ENCODE results near the gene MMP7. TPM values are rescaled to one million over a fixed set of nuclear protein-coding genes. Genes with fewer than 3 reads are reported as not detected.

MMP7 gene
- polyA plus RNA-seq, 2 of the 4 experiments (the other 2 are of a cell fraction) = 8.9 to 54.8 TPM

DNA sequence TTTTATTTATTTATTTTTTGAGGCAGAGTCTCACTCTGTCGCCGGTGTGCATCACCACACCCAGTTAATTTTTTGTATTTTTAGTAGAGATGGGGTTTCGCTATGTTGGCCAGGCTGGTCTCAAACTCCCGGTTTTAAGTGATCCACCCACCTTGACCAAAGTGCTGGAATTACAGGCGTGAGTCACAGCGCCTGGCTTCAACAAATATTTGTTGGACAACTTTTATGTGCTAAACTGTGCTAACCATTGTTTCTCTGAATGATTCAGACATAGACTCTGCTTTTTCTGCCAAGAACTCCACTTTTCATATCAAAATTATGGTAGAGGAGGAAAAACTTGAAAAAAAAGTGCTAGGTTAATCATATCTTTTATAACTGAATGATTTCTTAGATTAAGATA lies 36.3 kb downstream of the MMP7 start (continued):
- TF ChIP-seq PHF8 (IDR thresholded peaks at IDR 0.05; ENCODE audit: borderline replicate concordance, low read depth) (no peak), RFX5 (IDR thresholded peaks at IDR 0.05) (no peak), GATA3 (IDR thresholded peaks at IDR 0.05; ENCODE audit: borderline replicate concordance) (peak; percentile 61; the same call in 1 of the 2 replicates), ESRRA (IDR thresholded peaks at IDR 0.05; ENCODE audit: borderline replicate concordance, low read length) (no peak), HOXA7 (CRISPR knock-in tag; IDR thresholded peaks at IDR 0.05) (no peak), NPAS2 (CRISPR knock-in tag; IDR thresholded peaks at IDR 0.05; ENCODE audit: borderline replicate concordance) (no peak), CBX8 (IDR thresholded peaks at IDR 0.05) (no peak), FOSL2 (IDR thresholded peaks at IDR 0.05) (peak; percentile 53; the same call in 1 of the 2 replicates), FOSL2 (CRISPR knock-in tag; IDR thresholded peaks at IDR 0.05) (peak; percentile 91), BHLHE40 (IDR thresholded peaks at IDR 0.05; ENCODE audit: low read depth, low read length) (no peak)
- TF ChIP-seq, protein P1, sequence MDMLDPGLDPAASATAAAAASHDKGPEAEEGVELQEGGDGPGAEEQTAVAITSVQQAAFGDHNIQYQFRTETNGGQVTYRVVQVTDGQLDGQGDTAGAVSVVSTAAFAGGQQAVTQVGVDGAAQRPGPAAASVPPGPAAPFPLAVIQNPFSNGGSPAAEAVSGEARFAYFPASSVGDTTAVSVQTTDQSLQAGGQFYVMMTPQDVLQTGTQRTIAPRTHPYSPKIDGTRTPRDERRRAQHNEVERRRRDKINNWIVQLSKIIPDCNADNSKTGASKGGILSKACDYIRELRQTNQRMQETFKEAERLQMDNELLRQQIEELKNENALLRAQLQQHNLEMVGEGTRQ (IDR thresholded peaks at IDR 0.05) = no peak
- TF ChIP-seq, protein P2, sequence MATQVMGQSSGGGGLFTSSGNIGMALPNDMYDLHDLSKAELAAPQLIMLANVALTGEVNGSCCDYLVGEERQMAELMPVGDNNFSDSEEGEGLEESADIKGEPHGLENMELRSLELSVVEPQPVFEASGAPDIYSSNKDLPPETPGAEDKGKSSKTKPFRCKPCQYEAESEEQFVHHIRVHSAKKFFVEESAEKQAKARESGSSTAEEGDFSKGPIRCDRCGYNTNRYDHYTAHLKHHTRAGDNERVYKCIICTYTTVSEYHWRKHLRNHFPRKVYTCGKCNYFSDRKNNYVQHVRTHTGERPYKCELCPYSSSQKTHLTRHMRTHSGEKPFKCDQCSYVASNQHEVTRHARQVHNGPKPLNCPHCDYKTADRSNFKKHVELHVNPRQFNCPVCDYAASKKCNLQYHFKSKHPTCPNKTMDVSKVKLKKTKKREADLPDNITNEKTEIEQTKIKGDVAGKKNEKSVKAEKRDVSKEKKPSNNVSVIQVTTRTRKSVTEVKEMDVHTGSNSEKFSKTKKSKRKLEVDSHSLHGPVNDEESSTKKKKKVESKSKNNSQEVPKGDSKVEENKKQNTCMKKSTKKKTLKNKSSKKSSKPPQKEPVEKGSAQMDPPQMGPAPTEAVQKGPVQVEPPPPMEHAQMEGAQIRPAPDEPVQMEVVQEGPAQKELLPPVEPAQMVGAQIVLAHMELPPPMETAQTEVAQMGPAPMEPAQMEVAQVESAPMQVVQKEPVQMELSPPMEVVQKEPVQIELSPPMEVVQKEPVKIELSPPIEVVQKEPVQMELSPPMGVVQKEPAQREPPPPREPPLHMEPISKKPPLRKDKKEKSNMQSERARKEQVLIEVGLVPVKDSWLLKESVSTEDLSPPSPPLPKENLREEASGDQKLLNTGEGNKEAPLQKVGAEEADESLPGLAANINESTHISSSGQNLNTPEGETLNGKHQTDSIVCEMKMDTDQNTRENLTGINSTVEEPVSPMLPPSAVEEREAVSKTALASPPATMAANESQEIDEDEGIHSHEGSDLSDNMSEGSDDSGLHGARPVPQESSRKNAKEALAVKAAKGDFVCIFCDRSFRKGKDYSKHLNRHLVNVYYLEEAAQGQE (IDR thresholded peaks at IDR 0.05) = no peak
- TF ChIP-seq, protein P3, sequence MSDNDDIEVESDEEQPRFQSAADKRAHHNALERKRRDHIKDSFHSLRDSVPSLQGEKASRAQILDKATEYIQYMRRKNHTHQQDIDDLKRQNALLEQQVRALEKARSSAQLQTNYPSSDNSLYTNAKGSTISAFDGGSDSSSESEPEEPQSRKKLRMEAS (IDR thresholded peaks at IDR 0.05) = 0 out of 2 replicates have a peak, but pooled peaks have one; percentile 22

DNA sequence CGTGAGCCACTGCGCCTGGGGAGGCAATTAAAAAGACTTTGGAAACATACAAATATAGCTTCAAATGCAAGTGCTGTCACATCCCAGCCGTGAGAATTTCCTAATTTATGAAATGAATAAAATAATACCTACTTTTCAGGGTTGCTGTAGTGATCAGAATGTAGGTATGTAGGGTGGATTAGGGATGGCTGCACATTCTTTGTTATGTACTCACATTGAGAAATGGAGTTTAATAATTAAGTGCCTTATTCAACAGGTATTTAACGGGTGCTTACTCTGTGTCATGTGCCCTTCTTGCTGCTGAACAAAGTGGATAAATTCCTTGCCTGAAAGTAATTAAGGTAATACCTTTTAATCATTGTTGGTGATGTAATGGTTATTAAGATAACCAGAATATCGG lies 37.0 kb downstream of the MMP7 start:
- H3K4me2 ChIP-seq = peak overlapping the region; percentile 75
- POLR2A ChIA-PET = interaction anchor here (0.9 kb wide), 1 partner anchor 42 kb away, joined by 4 read pairs; no protein-coding TSS in a partner anchor
- no peak for TF ChIP-seq RARB (CRISPR knock-in tag; IDR thresholded peaks at IDR 0.05)
- TF ChIP-seq FOSB (CRISPR knock-in tag; IDR thresholded peaks at IDR 0.05) = no peak
- TF ChIP-seq POLR2A (IDR thresholded peaks at IDR 0.05; ENCODE audit: low read length) = no peak
- no peak for TF ChIP-seq ZFP36 (IDR thresholded peaks at IDR 0.05; ENCODE audit: borderline replicate concordance, partially characterized antibody)
- TF ChIP-seq, protein P4, sequence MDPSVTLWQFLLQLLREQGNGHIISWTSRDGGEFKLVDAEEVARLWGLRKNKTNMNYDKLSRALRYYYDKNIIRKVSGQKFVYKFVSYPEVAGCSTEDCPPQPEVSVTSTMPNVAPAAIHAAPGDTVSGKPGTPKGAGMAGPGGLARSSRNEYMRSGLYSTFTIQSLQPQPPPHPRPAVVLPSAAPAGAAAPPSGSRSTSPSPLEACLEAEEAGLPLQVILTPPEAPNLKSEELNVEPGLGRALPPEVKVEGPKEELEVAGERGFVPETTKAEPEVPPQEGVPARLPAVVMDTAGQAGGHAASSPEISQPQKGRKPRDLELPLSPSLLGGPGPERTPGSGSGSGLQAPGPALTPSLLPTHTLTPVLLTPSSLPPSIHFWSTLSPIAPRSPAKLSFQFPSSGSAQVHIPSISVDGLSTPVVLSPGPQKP (IDR thresholded peaks at IDR 0.05; ENCODE audit: low read depth, low read length) = no peak
- no peak for TF ChIP-seq NFE2L2 (conservative IDR thresholded peaks at IDR 0.05; ENCODE audit: low read length)
- TF ChIP-seq RAD21 (conservative IDR thresholded peaks at IDR 0.05 in 1 of 2, IDR thresholded peaks at IDR 0.05 in 1 of 2) = no peak
- TF ChIP-seq CHD4 (IDR thresholded peaks at IDR 0.05; ENCODE audit: borderline replicate concordance) = no peak
- no peak for TF ChIP-seq CBX8 (IDR thresholded peaks at IDR 0.05)
- TF ChIP-seq HOXB5 (CRISPR knock-in tag; IDR thresholded peaks at IDR 0.05) = no peak
- TF ChIP-seq JUNB (IDR thresholded peaks at IDR 0.05) = no peak
- TF ChIP-seq BHLHE40 (IDR thresholded peaks at IDR 0.05; ENCODE audit: low read depth, low read length) = no peak
- TF ChIP-seq, protein P5, sequence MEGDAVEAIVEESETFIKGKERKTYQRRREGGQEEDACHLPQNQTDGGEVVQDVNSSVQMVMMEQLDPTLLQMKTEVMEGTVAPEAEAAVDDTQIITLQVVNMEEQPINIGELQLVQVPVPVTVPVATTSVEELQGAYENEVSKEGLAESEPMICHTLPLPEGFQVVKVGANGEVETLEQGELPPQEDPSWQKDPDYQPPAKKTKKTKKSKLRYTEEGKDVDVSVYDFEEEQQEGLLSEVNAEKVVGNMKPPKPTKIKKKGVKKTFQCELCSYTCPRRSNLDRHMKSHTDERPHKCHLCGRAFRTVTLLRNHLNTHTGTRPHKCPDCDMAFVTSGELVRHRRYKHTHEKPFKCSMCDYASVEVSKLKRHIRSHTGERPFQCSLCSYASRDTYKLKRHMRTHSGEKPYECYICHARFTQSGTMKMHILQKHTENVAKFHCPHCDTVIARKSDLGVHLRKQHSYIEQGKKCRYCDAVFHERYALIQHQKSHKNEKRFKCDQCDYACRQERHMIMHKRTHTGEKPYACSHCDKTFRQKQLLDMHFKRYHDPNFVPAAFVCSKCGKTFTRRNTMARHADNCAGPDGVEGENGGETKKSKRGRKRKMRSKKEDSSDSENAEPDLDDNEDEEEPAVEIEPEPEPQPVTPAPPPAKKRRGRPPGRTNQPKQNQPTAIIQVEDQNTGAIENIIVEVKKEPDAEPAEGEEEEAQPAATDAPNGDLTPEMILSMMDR (IDR thresholded peaks at IDR 0.05) = no peak
- TF ChIP-seq FOSL2 (IDR thresholded peaks at IDR 0.05) = no peak
- no peak for TF ChIP-seq FOSL2 (CRISPR knock-in tag; IDR thresholded peaks at IDR 0.05)
- no peak for TF ChIP-seq GATA3 (IDR thresholded peaks at IDR 0.05; ENCODE audit: borderline replicate concordance)
- TF ChIP-seq SMC3 (IDR thresholded peaks at IDR 0.05) = no peak
- no peak for TF ChIP-seq RCOR1 (IDR thresholded peaks at IDR 0.05; ENCODE audit: low read depth, low read length)
- DNase-seq (ENCODE audit: low read depth in 1 of 2, low spot score in 1 of 2) (no peak), FAIRE-seq (no peak), ATAC-seq (0 out of 6 replicates have a peak, but pooled peaks of 1 of the 2 experiments have one; percentile 12)
- H3K9me3 ChIP-seq = no peaks in the 10 kb centered on the region
- CTCF ChIA-PET = interaction anchor here (0.6 to 1.5 kb wide), 2 partner anchors 119 to 126 kb away, joined by 3 to 7 read pairs; no protein-coding TSS in a partner anchor
- 34% methylated on average over 5 of the region's 5 CpGs for WGBS (ENCODE audit: missing lambda C conversion rate)
- peaks cover 48% of the 10 kb centered on the region for H3K4me1 ChIP-seq
- H3K27ac ChIP-seq = peak overlapping the region; percentile 71 to 81
- peak overlapping the region; percentile 24; the same call in 1 of the 3 replicates for H3K4me3 ChIP-seq

All from A549 (cell line).